WTC11 (cell line): ENCODE data around the gene NANOGP8. TPM values are rescaled to one million over a fixed set of nuclear protein-coding genes. Genes with fewer than 3 reads are reported as not detected.

Experiments
- ATAC-seq: fragments of 200-7000 bp; cut with Tn5 transposase; 2 replicates; pipeline ENCODE4 v1.10.0; 2021; ENCODE audit warnings: mild to moderate bottlenecking, moderate library complexity
- CTCF ChIA-PET: fragments of 300-600 bp; sonication (Branson Sonifier 250); formaldehyde crosslinking; loops from one replicate; lab custom pipeline; 2021; ENCODE audit warnings: antibody characterized with exemption; lab: Charles Lee
- POLR2A ChIA-PET: fragments of 350-600 bp; sonication (Branson Sonifier 250); formaldehyde crosslinking; loops from one replicate; lab custom pipeline; 2021; ENCODE audit warnings: antibody characterized with exemption; lab: Charles Lee
- DNase-seq: peaks from one replicate; pipeline ENCODE4 v3.0.0; 2021; ENCODE audit warnings: low spot score
- H3K27ac Mint-ChIP-seq: 2 replicates; pipeline ENCODE4 v1.8.0; 2021; ENCODE audit warnings: mixed read lengths
- H3K27me3 Mint-ChIP-seq: 2 replicates; pipeline ENCODE4 v1.8.0; 2021; ENCODE audit warnings: low read depth, mild to moderate bottlenecking, moderate library complexity, mixed read lengths
- H3K36me3 Mint-ChIP-seq: 2 replicates; pipeline ENCODE4 v1.8.0; 2021; ENCODE audit warnings: mixed read lengths
- H3K4me1 Mint-ChIP-seq: 2 replicates; pipeline ENCODE4 v1.8.0; 2022; ENCODE audit warnings: mixed read lengths
- H3K4me3 Mint-ChIP-seq: 2 replicates; pipeline ENCODE4 v1.8.0; 2021; ENCODE audit warnings: mild to moderate bottlenecking, moderate library complexity, mixed read lengths
- H3K9me3 Mint-ChIP-seq: 2 replicates; pipeline ENCODE4 v1.8.0; 2021; ENCODE audit warnings: mixed read lengths
- CREB1 ChIP-seq: sonication (generic); formaldehyde crosslinking; IDR thresholded peaks from 2 replicates; pipeline ENCODE4 v1.8.0; 2023; ENCODE audit warnings: mild to moderate bottlenecking, missing genetic modification reagents
- ETV6 ChIP-seq: sonication (generic); formaldehyde crosslinking; IDR thresholded peaks from 2 replicates; pipeline ENCODE4 v1.8.1; 2022; ENCODE audit warnings: mild to moderate bottlenecking, missing genetic modification reagents
- FOXJ3 ChIP-seq: sonication (generic); formaldehyde crosslinking; IDR thresholded peaks from 2 replicates; pipeline ENCODE4 v1.9.0; 2021; ENCODE audit warnings: missing genetic modification reagents, mild to moderate bottlenecking, borderline replicate concordance
- GABPB1 ChIP-seq: sonication (generic); formaldehyde crosslinking; IDR thresholded peaks from 2 replicates; pipeline ENCODE4 v1.8.1; 2023; ENCODE audit warnings: mild to moderate bottlenecking, missing genetic modification reagents
- HMGA2 ChIP-seq: fragments of 250-450 bp; sonication (Bioruptor Pico); IDR thresholded peaks from 2 replicates; pipeline ENCODE4 v1.4.0; 2021; ENCODE audit warnings: mild to moderate bottlenecking, moderate library complexity
- IRF2 ChIP-seq: sonication (generic); formaldehyde crosslinking; IDR thresholded peaks from 2 replicates; pipeline ENCODE4 v1.8.0; 2022; ENCODE audit warnings: low read depth, missing genetic modification reagents, borderline replicate concordance
- JUN ChIP-seq: sonication (generic); formaldehyde crosslinking; IDR thresholded peaks from 2 replicates; pipeline ENCODE4 v1.8.0; 2023; ENCODE audit warnings: mild to moderate bottlenecking, missing genetic modification reagents
- MYBL2 ChIP-seq: sonication (generic); formaldehyde crosslinking; IDR thresholded peaks from 2 replicates; pipeline ENCODE4 v1.8.1; 2023; ENCODE audit warnings: mild to moderate bottlenecking, moderate library complexity, missing genetic modification reagents
- NFATC4 ChIP-seq: fragments of 250-450 bp; sonication (Bioruptor Pico); IDR thresholded peaks from 2 replicates; pipeline ENCODE4 v1.9.0; 2021; ENCODE audit warnings: mild to moderate bottlenecking
- NFYB ChIP-seq: sonication (generic); formaldehyde crosslinking; conservative IDR thresholded peaks from 2 replicates; pipeline ENCODE4 v1.8.0; 2022; ENCODE audit warnings: low read depth, missing genetic modification reagents
- PRRX2 ChIP-seq: fragments of 250-450 bp; sonication (Bioruptor Pico); IDR thresholded peaks from 2 replicates; pipeline ENCODE4 v1.8.0; 2021; ENCODE audit warnings: mild to moderate bottlenecking
- TCF7 ChIP-seq: sonication (generic); formaldehyde crosslinking; IDR thresholded peaks from 2 replicates; pipeline ENCODE4 v1.8.0; 2022; ENCODE audit warnings: mild to moderate bottlenecking, low read depth, missing genetic modification reagents, moderate library complexity
- TEAD1 ChIP-seq: sonication (generic); formaldehyde crosslinking; IDR thresholded peaks from 2 replicates; pipeline ENCODE4 v1.8.0; 2022; ENCODE audit warnings: mild to moderate bottlenecking, missing genetic modification reagents
- ZNF232 ChIP-seq: sonication (generic); formaldehyde crosslinking; IDR thresholded peaks from 2 replicates; pipeline ENCODE4 v1.8.0; 2022; ENCODE audit warnings: mild to moderate bottlenecking, missing genetic modification reagents
- ZNF263 ChIP-seq: sonication (generic); formaldehyde crosslinking; IDR thresholded peaks from 2 replicates; pipeline ENCODE4 v1.8.1; 2022; ENCODE audit warnings: low read depth, mild to moderate bottlenecking, moderate library complexity, missing genetic modification reagents
- ZNF416 ChIP-seq: fragments of 250-450 bp; sonication (Bioruptor Pico); IDR thresholded peaks from 2 replicates; pipeline ENCODE4 v1.9.0; 2021; ENCODE audit warnings: mild to moderate bottlenecking, inconsistent platforms
- total RNA-seq: library from RNA; stranded (reverse); gene quantifications from 3 replicates; pipeline ENCODE4 v1.2.3, GENCODE V29; 2021
- TF ChIP-seq, protein P1 (sequence below): sonication (generic); formaldehyde crosslinking; IDR thresholded peaks from 2 replicates; pipeline ENCODE4 v1.8.0; 2023; ENCODE audit warnings: missing genetic modification reagents, mild to moderate bottlenecking, borderline replicate concordance
- TF ChIP-seq, protein P2 (sequence below): sonication (generic); formaldehyde crosslinking; IDR thresholded peaks from 2 replicates; pipeline ENCODE4 v1.8.0; 2022; ENCODE audit warnings: mild to moderate bottlenecking, missing genetic modification reagents
- TF ChIP-seq, protein P3 (sequence below): sonication (generic); formaldehyde crosslinking; IDR thresholded peaks from 2 replicates; pipeline ENCODE4 v1.8.1; 2022; ENCODE audit warnings: mild to moderate bottlenecking, moderate library complexity, missing genetic modification reagents
- TF ChIP-seq, protein P4 (sequence below): fragments of 250-450 bp; sonication (Bioruptor Pico); IDR thresholded peaks from 2 replicates; pipeline ENCODE4 v1.9.0; 2021; ENCODE audit warnings: moderate library complexity, mild to moderate bottlenecking, inconsistent platforms, borderline replicate concordance

NANOGP8 gene
- total RNA-seq, 1 experiment from 2014 or later, result 2.1 TPM

DNA sequence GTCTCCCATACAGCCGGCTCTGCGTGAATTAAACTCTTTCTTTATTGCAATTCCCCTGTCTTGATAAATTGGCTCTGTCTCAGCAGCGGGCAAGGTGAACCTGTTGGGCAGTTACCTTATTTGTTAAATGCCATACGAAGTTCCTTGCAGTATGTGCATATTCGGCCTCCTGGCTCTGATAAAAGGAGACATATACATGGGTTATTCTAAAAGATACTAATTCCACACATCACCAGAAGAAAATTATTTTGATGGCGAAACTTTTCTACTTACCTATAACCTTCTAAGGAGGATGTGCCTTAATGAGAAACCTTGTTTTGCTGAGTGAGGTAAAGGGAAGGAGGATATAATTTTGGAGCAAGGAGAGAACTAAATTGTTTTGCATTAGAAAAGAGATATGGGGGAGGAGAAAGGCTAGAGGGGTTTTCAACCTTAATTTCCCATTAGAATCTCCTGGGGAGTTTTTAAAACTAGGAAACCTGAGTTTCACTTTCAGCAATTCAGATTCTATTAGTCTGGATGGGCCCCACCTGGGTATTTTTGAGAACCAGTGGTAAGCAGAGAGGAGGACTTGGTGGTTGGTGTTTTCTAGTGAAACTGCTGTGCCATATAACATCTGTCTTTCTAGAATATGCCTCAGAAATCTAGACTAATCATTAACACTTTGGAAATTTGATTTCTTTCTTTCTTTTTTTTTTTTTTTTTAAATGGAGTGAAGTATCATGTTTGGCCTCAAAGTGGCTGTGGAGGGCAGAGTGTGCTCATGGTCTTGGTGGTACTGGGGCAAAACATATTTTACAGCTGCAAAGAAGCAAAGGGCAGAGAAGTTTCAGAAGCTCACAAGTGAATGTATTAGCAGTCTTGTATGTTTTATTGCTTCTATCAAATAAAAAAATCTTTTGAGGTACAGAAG is 23.0 kb downstream of the NANOGP8 start:
- peaks cover 3% of the 10 kb centered on the region for H3K36me3 Mint-ChIP-seq
- peaks cover 3% of the 10 kb centered on the region; the same call in 1 of the 2 replicates for H3K9me3 Mint-ChIP-seq
- no peaks in the 10 kb centered on the region; the same call in 1 of the 2 replicates for H3K27me3 Mint-ChIP-seq
- H3K27ac Mint-ChIP-seq, result peak overlapping the region; percentile 97
- CTCF ChIA-PET, result interaction anchor here (0.7 to 2.0 kb wide), 5 partner anchors 30 to 382 kb away, joined by 3 to 7 read pairs (median 5); partner anchors contain the start of gene ZNF770
- H3K4me1 Mint-ChIP-seq, result peaks cover 68% of the 10 kb centered on the region
- DNase-seq (no peak), ATAC-seq (peak; percentile 56)
- TF ChIP-seq ETV6 (no peak), JUN (no peak), TEAD1 (CRISPR knock-in tag) (no peak), HMGA2 (CRISPR knock-in tag) (no peak), FOXJ3 (CRISPR knock-in tag) (no peak), NFYB (CRISPR knock-in tag) (no peak), ZNF263 (CRISPR knock-in tag) (no peak), NFATC4 (CRISPR knock-in tag) (no peak), PRRX2 (no peak), ZNF416 (no peak), TCF7 (CRISPR knock-in tag) (no peak), IRF2 (CRISPR knock-in tag) (no peak), GABPB1 (CRISPR knock-in tag) (no peak), ZNF232 (no peak), CREB1 (no peak), MYBL2 (CRISPR knock-in tag) (no peak)
- TF ChIP-seq, protein P1, sequence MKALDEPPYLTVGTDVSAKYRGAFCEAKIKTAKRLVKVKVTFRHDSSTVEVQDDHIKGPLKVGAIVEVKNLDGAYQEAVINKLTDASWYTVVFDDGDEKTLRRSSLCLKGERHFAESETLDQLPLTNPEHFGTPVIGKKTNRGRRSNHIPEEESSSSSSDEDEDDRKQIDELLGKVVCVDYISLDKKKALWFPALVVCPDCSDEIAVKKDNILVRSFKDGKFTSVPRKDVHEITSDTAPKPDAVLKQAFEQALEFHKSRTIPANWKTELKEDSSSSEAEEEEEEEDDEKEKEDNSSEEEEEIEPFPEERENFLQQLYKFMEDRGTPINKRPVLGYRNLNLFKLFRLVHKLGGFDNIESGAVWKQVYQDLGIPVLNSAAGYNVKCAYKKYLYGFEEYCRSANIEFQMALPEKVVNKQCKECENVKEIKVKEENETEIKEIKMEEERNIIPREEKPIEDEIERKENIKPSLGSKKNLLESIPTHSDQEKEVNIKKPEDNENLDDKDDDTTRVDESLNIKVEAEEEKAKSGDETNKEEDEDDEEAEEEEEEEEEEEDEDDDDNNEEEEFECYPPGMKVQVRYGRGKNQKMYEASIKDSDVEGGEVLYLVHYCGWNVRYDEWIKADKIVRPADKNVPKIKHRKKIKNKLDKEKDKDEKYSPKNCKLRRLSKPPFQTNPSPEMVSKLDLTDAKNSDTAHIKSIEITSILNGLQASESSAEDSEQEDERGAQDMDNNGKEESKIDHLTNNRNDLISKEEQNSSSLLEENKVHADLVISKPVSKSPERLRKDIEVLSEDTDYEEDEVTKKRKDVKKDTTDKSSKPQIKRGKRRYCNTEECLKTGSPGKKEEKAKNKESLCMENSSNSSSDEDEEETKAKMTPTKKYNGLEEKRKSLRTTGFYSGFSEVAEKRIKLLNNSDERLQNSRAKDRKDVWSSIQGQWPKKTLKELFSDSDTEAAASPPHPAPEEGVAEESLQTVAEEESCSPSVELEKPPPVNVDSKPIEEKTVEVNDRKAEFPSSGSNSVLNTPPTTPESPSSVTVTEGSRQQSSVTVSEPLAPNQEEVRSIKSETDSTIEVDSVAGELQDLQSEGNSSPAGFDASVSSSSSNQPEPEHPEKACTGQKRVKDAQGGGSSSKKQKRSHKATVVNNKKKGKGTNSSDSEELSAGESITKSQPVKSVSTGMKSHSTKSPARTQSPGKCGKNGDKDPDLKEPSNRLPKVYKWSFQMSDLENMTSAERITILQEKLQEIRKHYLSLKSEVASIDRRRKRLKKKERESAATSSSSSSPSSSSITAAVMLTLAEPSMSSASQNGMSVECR (CRISPR knock-in tag), result no peak
- TF ChIP-seq, protein P2, sequence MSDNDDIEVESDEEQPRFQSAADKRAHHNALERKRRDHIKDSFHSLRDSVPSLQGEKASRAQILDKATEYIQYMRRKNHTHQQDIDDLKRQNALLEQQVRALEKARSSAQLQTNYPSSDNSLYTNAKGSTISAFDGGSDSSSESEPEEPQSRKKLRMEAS (CRISPR knock-in tag), result no peak
- TF ChIP-seq, protein P3, sequence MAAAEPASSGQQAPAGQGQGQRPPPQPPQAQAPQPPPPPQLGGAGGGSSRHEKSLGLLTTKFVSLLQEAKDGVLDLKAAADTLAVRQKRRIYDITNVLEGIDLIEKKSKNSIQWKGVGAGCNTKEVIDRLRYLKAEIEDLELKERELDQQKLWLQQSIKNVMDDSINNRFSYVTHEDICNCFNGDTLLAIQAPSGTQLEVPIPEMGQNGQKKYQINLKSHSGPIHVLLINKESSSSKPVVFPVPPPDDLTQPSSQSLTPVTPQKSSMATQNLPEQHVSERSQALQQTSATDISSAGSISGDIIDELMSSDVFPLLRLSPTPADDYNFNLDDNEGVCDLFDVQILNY (CRISPR knock-in tag), result no peak
- TF ChIP-seq, protein P4, sequence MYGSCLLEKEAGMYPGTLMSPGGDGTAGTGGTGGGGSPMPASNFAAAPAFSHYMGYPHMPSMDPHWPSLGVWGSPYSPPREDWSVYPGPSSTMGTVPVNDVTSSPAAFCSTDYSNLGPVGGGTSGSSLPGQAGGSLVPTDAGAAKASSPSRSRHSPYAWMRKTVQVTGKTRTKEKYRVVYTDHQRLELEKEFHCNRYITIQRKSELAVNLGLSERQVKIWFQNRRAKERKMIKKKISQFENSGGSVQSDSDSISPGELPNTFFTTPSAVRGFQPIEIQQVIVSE, result no peak
- POLR2A ChIA-PET, result interaction anchor here (0.7 to 1.2 kb wide), 2 partner anchors 42 to 352 kb away, joined by 3 read pairs; no protein-coding TSS in a partner anchor
- peak overlapping the region; percentile 45 for H3K4me3 Mint-ChIP-seq
